SK-N-SH treated with all-trans-retinoic acid at 6 μM for 48 hours (cell line): ENCODE data around the gene CDYL.

Experiments
- ARNTL ChIP-seq: fragments of 450-650 bp; formaldehyde crosslinking; IDR thresholded peaks from 2 replicates; pipeline ENCODE4 v1.5.0; 2020; ENCODE audit warnings: low read depth, mild to moderate bottlenecking, moderate library complexity, borderline replicate concordance
- CSDC2 ChIP-seq: fragments of 250-450 bp; sonication (Bioruptor Pico); IDR thresholded peaks from 2 replicates; pipeline ENCODE4 v1.5.0; 2020; ENCODE audit warnings: mild to moderate bottlenecking, moderate library complexity
- OSR1 ChIP-seq: fragments of 250-450 bp; sonication (Bioruptor Pico); IDR thresholded peaks from 2 replicates; pipeline ENCODE4 v1.8.0; 2022; ENCODE audit warnings: moderate library complexity, mild to moderate bottlenecking, inconsistent platforms
- PPARA ChIP-seq: fragments of 250-450 bp; sonication (Bioruptor Pico); IDR thresholded peaks from 2 replicates; pipeline ENCODE4 v1.5.0; 2020; ENCODE audit warnings: mild to moderate bottlenecking, borderline replicate concordance
- RARB ChIP-seq: fragments of 250-450 bp; sonication (Bioruptor Pico); IDR thresholded peaks from 2 replicates; pipeline ENCODE4 v1.8.0; 2021; ENCODE audit warnings: mild to moderate bottlenecking, moderate library complexity
- TOX ChIP-seq: fragments of 250-450 bp; sonication (Bioruptor Pico); IDR thresholded peaks from 2 replicates; pipeline ENCODE4 v1.8.0; 2021; ENCODE audit warnings: mild to moderate bottlenecking, moderate library complexity, borderline replicate concordance
- ZNF565 ChIP-seq: fragments of 450-650 bp; formaldehyde crosslinking; conservative IDR thresholded peaks from 2 replicates; pipeline ENCODE4 v1.5.0; 2020; ENCODE audit warnings: low read depth, mild to moderate bottlenecking, moderate library complexity
- TF ChIP-seq, protein P1 (sequence below): fragments of 250-450 bp; sonication (Bioruptor Pico); IDR thresholded peaks from 2 replicates; pipeline ENCODE4 v1.8.0; 2020; ENCODE audit warnings: mild to moderate bottlenecking, moderate library complexity, borderline replicate concordance

DNA sequence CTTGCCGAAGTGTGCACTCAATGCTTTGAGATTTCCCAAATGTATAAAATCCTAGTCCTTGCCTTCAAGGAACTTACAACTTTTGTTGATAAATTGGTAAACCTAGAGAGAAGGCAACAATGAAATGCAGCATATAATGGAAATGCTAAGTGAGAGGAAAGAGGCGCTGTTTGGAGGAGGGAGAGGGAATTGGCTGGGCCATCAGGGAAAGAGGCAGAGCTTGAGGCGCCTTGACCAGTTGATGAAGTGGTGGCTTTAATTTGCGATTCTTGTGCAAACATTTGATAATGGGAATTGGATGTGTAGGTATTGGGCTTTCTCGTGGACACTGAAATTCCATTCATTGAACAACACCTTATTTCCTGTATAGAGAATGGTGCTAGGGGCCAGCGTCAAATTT, 1.9 kb upstream of the CDYL start:
- TF ChIP-seq, protein P1, sequence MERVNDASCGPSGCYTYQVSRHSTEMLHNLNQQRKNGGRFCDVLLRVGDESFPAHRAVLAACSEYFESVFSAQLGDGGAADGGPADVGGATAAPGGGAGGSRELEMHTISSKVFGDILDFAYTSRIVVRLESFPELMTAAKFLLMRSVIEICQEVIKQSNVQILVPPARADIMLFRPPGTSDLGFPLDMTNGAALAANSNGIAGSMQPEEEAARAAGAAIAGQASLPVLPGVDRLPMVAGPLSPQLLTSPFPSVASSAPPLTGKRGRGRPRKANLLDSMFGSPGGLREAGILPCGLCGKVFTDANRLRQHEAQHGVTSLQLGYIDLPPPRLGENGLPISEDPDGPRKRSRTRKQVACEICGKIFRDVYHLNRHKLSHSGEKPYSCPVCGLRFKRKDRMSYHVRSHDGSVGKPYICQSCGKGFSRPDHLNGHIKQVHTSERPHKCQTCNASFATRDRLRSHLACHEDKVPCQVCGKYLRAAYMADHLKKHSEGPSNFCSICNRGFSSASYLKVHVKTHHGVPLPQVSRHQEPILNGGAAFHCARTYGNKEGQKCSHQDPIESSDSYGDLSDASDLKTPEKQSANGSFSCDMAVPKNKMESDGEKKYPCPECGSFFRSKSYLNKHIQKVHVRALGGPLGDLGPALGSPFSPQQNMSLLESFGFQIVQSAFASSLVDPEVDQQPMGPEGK (CRISPR knock-in tag) = no peak
- TF ChIP-seq CSDC2 = no peak
- no peak for TF ChIP-seq ARNTL (CRISPR knock-in tag)
- no peak for TF ChIP-seq PPARA
- TF ChIP-seq OSR1 (CRISPR knock-in tag) = no peak
- no peak for TF ChIP-seq ZNF565
- TF ChIP-seq TOX (CRISPR knock-in tag) = no peak
- no peak for TF ChIP-seq RARB (CRISPR knock-in tag)
